Measurements from ENCODE around the gene RENBP. TPM values are rescaled to one million over a fixed set of nuclear protein-coding genes. Genes with fewer than 3 reads are reported as not detected.

The RENBP gene
- total and polyA plus RNA-seq, 9 of the 15 experiments (the other 6 are each of a cell fraction or from before 2014, with no cell fraction given) = 0.07 to 14.8 (median 10.6) TPM; not detected in 1

DNA sequence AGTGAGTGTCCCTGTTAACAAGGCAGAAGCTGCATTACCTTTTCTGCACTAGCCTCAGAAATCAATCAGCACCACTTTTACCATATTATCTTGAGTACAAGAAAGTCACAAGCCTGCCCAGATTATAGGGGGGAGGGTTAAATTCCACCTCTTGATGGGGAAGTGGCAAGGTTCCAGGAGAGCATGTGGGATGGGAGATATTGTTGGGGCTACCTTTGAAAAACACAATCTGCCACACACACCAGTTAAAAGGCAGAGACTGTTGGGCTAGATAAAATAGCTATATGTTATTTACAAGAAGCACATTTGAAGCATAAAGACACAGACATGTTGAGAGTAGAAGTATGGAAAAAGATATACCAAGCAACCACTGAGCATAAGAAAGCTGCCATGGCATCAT lies 46.5 kb downstream of the RENBP start (continued):
- TF ChIP-seq, protein P1, sequence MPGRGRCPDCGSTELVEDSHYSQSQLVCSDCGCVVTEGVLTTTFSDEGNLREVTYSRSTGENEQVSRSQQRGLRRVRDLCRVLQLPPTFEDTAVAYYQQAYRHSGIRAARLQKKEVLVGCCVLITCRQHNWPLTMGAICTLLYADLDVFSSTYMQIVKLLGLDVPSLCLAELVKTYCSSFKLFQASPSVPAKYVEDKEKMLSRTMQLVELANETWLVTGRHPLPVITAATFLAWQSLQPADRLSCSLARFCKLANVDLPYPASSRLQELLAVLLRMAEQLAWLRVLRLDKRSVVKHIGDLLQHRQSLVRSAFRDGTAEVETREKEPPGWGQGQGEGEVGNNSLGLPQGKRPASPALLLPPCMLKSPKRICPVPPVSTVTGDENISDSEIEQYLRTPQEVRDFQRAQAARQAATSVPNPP (IDR thresholded peaks at IDR 0.05; ENCODE audit: borderline replicate concordance, insufficient read depth, insufficient read length) = no peak
- TF ChIP-seq ELF4 (CRISPR knock-in tag; IDR thresholded peaks at IDR 0.05) = peak; percentile 94
- no peak for TF ChIP-seq ZNF668 (CRISPR knock-in tag; IDR thresholded peaks at IDR 0.05)
- TF ChIP-seq RAD21 (CRISPR knock-in tag; conservative IDR thresholded peaks at IDR 0.05 in 1 of 2, IDR thresholded peaks at IDR 0.05 in 1 of 2) = 0 out of 4 replicates have a peak, but pooled peaks of 1 of the 2 experiments have one; percentile 14
- TF ChIP-seq, protein P2, sequence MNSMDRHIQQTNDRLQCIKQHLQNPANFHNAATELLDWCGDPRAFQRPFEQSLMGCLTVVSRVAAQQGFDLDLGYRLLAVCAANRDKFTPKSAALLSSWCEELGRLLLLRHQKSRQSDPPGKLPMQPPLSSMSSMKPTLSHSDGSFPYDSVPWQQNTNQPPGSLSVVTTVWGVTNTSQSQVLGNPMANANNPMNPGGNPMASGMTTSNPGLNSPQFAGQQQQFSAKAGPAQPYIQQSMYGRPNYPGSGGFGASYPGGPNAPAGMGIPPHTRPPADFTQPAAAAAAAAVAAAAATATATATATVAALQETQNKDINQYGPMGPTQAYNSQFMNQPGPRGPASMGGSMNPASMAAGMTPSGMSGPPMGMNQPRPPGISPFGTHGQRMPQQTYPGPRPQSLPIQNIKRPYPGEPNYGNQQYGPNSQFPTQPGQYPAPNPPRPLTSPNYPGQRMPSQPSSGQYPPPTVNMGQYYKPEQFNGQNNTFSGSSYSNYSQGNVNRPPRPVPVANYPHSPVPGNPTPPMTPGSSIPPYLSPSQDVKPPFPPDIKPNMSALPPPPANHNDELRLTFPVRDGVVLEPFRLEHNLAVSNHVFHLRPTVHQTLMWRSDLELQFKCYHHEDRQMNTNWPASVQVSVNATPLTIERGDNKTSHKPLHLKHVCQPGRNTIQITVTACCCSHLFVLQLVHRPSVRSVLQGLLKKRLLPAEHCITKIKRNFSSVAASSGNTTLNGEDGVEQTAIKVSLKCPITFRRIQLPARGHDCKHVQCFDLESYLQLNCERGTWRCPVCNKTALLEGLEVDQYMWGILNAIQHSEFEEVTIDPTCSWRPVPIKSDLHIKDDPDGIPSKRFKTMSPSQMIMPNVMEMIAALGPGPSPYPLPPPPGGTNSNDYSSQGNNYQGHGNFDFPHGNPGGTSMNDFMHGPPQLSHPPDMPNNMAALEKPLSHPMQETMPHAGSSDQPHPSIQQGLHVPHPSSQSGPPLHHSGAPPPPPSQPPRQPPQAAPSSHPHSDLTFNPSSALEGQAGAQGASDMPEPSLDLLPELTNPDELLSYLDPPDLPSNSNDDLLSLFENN (IDR thresholded peaks at IDR 0.05; ENCODE audit: low read depth in 2 of 2, low read length in 2 of 2) = peak in 1 of 2 experiments; percentile 99; a peak in 2 of 4 replicates
- peak; percentile 97 for TF ChIP-seq SOX6 (IDR thresholded peaks at IDR 0.05)
- peak; percentile 71; the same call in 1 of the 2 replicates for TF ChIP-seq CREB1 (IDR thresholded peaks at IDR 0.05)
- TF ChIP-seq CREB1 (CRISPR knock-in tag; IDR thresholded peaks at IDR 0.05) = no peak
- peak; percentile 58 for TF ChIP-seq ATF7 (IDR thresholded peaks at IDR 0.05)
- peak; percentile 91 for TF ChIP-seq ZNF197 (CRISPR knock-in tag; IDR thresholded peaks at IDR 0.05; ENCODE audit: low read depth)
- TF ChIP-seq KLF16 (IDR thresholded peaks at IDR 0.05) = peak; percentile 98
- TF ChIP-seq, protein P3, sequence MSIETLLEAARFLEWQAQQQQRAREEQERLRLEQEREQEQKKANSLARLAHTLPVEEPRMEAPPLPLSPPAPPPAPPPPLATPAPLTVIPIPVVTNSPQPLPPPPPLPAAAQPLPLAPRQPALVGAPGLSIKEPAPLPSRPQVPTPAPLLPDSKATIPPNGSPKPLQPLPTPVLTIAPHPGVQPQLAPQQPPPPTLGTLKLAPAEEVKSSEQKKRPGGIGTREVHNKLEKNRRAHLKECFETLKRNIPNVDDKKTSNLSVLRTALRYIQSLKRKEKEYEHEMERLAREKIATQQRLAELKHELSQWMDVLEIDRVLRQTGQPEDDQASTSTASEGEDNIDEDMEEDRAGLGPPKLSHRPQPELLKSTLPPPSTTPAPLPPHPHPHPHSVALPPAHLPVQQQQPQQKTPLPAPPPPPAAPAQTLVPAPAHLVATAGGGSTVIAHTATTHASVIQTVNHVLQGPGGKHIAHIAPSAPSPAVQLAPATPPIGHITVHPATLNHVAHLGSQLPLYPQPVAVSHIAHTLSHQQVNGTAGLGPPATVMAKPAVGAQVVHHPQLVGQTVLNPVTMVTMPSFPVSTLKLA (conservative IDR thresholded peaks at IDR 0.05) = peak in 1 of 2 experiments; percentile 87; a peak in 3 of 4 replicates
- TF ChIP-seq ZNF583 (CRISPR knock-in tag; IDR thresholded peaks at IDR 0.05) = 0 out of 2 replicates have a peak, but pooled peaks have one; percentile 41
- peak; percentile 62; the same call in 1 of the 2 replicates for TF ChIP-seq KLF6 (CRISPR knock-in tag; IDR thresholded peaks at IDR 0.05; ENCODE audit: borderline replicate concordance)
- peak; percentile 83 for TF ChIP-seq HMGN3 (IDR thresholded peaks at IDR 0.05; ENCODE audit: borderline replicate concordance, extremely low read depth, insufficient read length, low read depth, low read length)
- no peak for TF ChIP-seq NFIX (CRISPR knock-in tag; IDR thresholded peaks at IDR 0.05; ENCODE audit: low read depth)
- TF ChIP-seq HDAC3 (IDR thresholded peaks at IDR 0.05; ENCODE audit: borderline replicate concordance, partially characterized antibody) = peak; percentile 97
- TF ChIP-seq, protein P4, sequence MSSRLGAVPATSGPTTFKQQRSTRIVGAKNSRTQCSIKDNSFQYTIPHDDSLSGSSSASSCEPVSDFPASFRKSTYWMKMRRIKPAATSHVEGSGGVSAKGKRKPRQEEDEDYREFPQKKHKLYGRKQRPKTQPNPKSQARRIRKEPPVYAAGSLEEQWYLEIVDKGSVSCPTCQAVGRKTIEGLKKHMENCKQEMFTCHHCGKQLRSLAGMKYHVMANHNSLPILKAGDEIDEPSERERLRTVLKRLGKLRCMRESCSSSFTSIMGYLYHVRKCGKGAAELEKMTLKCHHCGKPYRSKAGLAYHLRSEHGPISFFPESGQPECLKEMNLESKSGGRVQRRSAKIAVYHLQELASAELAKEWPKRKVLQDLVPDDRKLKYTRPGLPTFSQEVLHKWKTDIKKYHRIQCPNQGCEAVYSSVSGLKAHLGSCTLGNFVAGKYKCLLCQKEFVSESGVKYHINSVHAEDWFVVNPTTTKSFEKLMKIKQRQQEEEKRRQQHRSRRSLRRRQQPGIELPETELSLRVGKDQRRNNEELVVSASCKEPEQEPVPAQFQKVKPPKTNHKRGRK (tag; IDR thresholded peaks at IDR 0.05) = no peak
- no peak for TF ChIP-seq YY1 (IDR thresholded peaks at IDR 0.05; ENCODE audit: borderline replicate concordance in 1 of 3, control insufficient read depth in 1 of 3, extremely low read depth in 1 of 3, insufficient read depth in 3 of 3, insufficient read length in 1 of 3, insufficient replicate concordance in 2 of 3, low read depth in 1 of 3, low read length in 2 of 3)
- peak; percentile 92 for TF ChIP-seq DMBX1 (CRISPR knock-in tag; IDR thresholded peaks at IDR 0.05; ENCODE audit: borderline replicate concordance)
